ENCODE measurements around the gene NUDT11. TPM values are rescaled to one million over a fixed set of nuclear protein-coding genes. Genes with fewer than 3 reads are reported as not detected.

NUDT11 gene
- total RNA-seq, 2 experiments from 2014 or later, result 0.79 to 1.5 TPM

DNA sequence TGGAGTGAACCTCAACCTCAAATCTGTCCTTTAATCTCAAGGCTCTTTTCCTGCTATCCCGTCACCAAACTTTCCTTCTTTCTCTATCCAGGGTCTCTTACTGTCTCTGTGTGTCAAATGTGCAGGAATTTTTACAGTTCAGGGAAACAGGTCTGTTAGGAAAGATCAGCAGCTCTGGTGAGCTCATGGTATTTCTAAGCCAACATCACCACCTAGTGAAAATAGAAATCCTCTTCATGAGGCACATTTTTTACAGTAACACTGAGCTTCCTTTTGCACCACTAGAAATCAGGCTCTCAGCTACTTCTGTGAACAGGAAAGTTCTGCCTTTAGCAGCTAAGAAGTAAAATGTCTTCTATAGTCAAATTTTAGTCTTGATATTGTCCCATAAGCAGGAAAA lies 39.6 kb downstream of the NUDT11 start:
- Mint-ChIP-seq H3K27me3 (no peaks in the 10 kb centered on the region), H3K36me3 (no peaks in the 10 kb centered on the region), H3K4me1 (no peaks in the 10 kb centered on the region), H3K4me3 (no peak overlapping the region), H3K9me3 (ENCODE audit: low read depth) (no peaks in the 10 kb centered on the region), H3K27ac (no peak overlapping the region)
- ATAC-seq (no peak), DNase-seq (no peak)
- CTCF ChIA-PET, result interaction anchor here (1.1 kb wide), 1 partner anchor 311 kb away, joined by 3 read pairs; no protein-coding TSS in a partner anchor

DNA sequence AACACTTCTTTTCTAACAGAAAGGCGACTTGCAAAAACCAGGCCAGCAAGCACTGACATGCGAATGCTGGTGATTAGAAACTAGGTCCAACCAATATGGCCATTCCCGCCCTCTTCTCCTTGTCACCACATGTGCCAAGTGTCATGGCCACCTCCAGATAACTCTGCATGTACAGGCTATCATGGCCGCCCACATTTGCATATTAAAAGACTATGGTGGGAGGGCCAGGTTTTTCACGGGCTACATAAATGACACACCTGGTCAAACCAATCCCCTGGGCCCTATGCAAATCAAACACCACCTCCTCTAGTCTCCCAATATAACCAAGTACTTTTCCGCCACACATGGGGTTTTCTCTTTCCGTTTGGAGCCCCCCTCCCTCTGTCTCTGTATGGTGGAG lies 40.1 kb downstream of the NUDT11 start:
- Mint-ChIP-seq H3K9me3 (ENCODE audit: low read depth) (no peaks in the 10 kb centered on the region), H3K27me3 (no peaks in the 10 kb centered on the region), H3K4me1 (no peaks in the 10 kb centered on the region), H3K4me3 (no peak overlapping the region), H3K36me3 (no peaks in the 10 kb centered on the region), H3K27ac (no peak overlapping the region)
- ATAC-seq, result no peak
- CTCF ChIA-PET, result interaction anchor here (1.1 kb wide), 1 partner anchor 310 kb away, joined by 3 read pairs; no protein-coding TSS in a partner anchor
- DNase-seq, result no peak

DNA sequence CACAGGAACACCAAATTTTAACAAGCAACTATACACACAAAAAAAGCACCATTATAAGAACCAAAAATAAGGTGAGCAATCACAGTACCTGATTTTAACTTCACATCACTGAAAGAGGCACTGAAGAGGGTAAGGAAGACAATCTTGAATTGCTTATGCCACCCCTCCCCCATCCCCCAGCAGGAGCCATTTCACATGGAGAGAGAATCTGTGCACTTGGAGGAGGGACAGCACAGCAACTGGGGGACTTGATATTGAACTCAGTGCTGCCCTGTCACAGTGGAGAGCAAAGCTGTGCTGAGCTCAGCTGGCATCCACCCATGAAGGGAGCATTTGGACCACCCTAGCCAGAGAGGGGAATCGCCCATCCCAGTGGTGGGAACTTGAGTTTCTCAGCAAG lies 56.0 kb downstream of the NUDT11 start:
- ATAC-seq (no peak), DNase-seq (no peak)
- peaks cover 4% of the 10 kb centered on the region for H3K27me3 Mint-ChIP-seq
- H3K9me3 Mint-ChIP-seq (ENCODE audit: low read depth), result no peaks in the 10 kb centered on the region
- no peaks in the 10 kb centered on the region for H3K36me3 Mint-ChIP-seq
- no peak overlapping the region for H3K27ac Mint-ChIP-seq
- H3K4me1 Mint-ChIP-seq, result no peaks in the 10 kb centered on the region
- H3K4me3 Mint-ChIP-seq, result no peak overlapping the region
- CTCF ChIA-PET, result no interaction called here

Other genes starting within 250 kb of the NUDT11 start
- gene NUDT10, start 163.8 kb downstream of the NUDT11 start, total RNA-seq, result under 1 TPM; 0.70 to 0.91 TPM
- gene CENPVL3, start 122.3 kb upstream of the NUDT11 start, total RNA-seq, result not detected
- not detected for gene CENPVL2, start 186.2 kb upstream of the NUDT11 start, total RNA-seq
- not detected for gene CENPVL1, start 213.9 kb upstream of the NUDT11 start, total RNA-seq
- gene GSPT2, start 246.8 kb upstream of the NUDT11 start, total RNA-seq, result 10 to 100 TPM in 1 of 2 experiments, 1 to 10 TPM in 1; 9.7 to 10.8 TPM

Measured in activated CD8-positive, alpha-beta memory T cell treated with anti-CD3 and anti-CD28 coated beads, Interleukin-2, amount 10 ng/mL, durations not matched to agents 7 days and 5 days (primary cell).